IMR-90 (cell line): Measurements from ENCODE around the gene ZNF432.

Source experiments
- CTCF ChIP-seq: conservative IDR thresholded peaks from 2 replicates; pipeline ENCODE4 v1.5.1; 2012; ENCODE audit warnings: mild to moderate bottlenecking, low read depth, low read length, improper control_type of control experiment
- MXI1 ChIP-seq: IDR thresholded peaks from 2 replicates; pipeline ENCODE4 v1.6.1; 2012; ENCODE audit warnings: low read depth, mild to moderate bottlenecking, low read length, moderate library complexity, borderline replicate concordance
- POLR2A ChIP-seq: IDR thresholded peaks from 2 replicates; pipeline ENCODE4 v1.6.1; 2012; ENCODE audit warnings: mild to moderate bottlenecking, low read depth, low read length

- TF ChIP-seq CTCF (no peak), MXI1 (peak; percentile 63; the same call in 1 of the 2 replicates), POLR2A (peak; percentile 93)
Observed at GRCh38 chr19:52028027-52028779, 20.4 kb downstream of the ZNF432 start, which contains the start of gene ZNF614.
